CD1c-positive myeloid dendritic cell (primary cell): Measurements from ENCODE around the gene PPP4R1.

Source experiments
- DNase-seq: peaks from one replicate; pipeline ENCODE4 v3.0.0-alpha.2; 2016; ENCODE audit errors: extremely low spot score

Gene PPP4R1

DNA sequence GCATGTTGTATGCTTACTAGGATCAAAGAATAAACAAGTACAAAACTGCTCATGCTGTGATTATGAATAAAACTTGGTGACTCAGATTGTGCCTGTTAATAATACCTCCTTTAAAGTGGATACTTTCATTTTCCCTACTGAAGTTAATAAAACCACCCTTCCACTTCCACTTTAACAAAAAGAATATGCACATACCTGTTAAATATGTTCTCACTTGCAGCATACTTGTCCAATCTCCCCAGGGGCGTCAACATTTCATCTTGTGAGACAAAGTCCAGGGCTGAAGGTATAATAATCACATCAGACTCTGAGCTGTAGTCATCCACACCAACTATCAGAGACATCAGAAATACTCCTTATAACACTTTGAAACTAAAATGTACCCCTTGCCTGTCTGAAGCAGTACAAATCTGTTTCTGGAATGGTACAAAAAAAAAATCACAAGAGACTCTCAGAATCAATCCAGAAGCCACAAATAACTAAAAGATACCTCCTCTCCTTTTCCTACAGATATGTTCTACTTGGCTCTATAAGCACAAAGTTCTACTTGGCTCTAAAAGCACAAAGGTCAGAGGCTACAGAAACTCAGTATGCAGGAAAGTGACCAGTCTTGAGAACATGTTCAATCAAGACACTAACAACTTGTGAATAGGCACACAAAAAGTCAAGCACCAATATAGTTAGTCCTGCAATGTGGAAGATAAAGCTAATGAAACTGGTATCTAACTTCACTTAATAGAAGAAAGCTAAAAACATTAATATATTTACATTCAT, 19.3 kb downstream of the PPP4R1 start:
- DNase-seq, result no peak

GRCh38 chr18:9587924-9588323, 26.4 kb downstream of the PPP4R1 start:
- no peak for DNase-seq

DNA sequence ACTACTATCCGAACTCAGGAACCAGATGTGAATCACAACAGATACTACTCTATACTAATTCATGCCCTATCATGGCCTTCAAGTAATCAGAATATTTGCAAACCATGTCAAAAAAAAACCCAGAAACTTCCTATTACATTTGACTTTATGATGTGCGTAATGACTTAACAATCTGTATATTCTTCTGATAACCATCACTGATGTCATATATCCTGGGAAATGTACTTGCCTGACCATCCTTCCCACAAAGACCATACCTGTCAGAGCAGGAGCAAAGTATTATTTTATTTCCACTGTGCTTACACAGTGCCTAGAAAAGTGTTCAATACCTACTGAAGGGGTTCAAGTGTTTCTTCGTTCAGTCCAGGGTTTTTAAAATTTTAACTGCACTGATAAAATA, 27.5 kb downstream of the PPP4R1 start:
- DNase-seq, result no peak

DNA sequence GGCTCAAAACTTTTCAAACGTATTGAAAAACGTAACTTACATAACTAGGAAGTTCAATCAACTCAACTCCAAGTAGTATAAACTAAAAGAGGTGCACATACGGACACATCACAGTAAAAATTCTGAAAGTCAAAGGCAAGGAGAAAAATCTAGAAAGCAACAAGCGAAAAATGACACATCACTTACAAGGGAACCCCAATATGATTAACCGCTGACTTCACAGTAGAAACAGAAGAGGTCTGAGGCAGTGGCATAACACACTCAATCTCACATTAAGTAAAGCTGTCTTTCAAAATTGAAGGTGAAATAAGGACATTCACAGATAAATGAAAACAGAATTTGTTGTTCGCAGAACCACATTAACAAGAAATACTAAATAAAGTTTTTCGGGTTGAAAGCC, 32.7 kb downstream of the PPP4R1 start:
- DNase-seq, result no peak

DNA sequence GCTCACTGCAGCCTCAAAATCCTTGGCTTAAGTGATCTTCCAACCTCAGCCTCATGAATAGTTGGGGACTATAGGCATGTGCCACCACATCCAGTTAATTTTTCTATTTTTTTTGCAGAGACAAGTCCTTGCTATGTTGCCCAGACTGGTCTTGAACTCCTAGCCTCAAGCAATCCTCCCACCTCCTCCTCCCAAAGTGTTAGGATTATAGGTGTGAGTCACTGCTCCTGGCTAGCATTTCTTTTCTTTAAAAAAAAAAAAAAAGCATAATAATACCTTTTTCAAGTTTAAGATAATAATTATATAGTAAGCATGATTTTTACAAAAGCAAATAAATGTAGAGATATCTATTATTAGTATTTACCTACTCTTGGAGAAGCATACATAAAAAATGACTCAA, 36.1 kb downstream of the PPP4R1 start:
- DNase-seq, result no peak

GRCh38 chr18:9577361-9577760, 37.0 kb downstream of the PPP4R1 start:
- DNase-seq, result no peak

DNA sequence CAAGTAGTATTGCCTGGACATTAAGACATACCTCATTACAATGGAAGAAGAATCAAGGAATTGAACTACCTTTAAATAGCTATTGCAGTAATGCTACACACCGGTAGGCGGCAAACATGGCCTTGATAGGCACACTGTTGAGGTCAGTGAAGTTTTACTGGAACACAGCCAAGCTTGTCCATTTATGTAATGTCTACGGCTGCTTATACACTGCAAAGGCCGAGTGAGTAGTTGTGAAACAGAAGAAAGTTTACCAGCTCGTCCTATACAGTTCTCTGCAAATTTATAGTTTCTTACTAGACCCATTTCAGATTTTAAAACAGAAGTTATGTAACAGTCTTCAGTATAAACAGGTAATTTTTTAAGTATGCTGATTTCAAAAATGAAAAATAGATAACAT, 38.8 kb downstream of the PPP4R1 start:
- DNase-seq, result peak; percentile 85

DNA sequence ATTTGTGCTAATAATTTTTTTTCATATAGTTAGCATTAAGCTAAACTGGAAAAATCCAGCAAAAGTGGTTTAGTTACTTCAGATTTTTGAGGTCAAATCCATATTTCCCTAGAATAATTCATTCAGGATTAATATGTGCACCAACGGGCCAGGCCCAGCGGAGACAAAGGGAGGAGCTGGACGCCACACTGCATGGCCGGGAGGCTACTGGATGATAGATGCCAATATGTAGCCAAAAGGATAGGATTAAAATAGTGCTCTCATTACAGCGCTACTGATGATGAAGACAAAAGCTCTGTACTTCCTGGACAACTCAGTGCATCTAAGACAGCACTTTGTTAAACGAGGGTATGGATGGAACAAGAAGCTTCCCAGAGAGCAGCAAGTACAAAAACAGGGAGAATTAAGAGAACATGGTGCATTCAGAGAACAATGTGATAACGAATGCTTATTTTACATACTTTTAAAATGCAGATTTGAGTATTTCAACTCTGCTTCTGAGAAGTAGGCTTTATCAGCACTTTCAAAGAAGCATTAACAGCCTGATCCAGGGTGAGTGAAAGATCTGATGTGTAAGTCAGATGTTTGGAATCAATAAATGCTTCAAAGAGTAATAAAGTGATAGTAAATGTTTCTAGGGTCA, 39.8 kb downstream of the PPP4R1 start:
- DNase-seq, result no peak

- DNase-seq, result no peak
Measured at GRCh38 chr18:9571546-9571945, 42.8 kb downstream of the PPP4R1 start.

DNA sequence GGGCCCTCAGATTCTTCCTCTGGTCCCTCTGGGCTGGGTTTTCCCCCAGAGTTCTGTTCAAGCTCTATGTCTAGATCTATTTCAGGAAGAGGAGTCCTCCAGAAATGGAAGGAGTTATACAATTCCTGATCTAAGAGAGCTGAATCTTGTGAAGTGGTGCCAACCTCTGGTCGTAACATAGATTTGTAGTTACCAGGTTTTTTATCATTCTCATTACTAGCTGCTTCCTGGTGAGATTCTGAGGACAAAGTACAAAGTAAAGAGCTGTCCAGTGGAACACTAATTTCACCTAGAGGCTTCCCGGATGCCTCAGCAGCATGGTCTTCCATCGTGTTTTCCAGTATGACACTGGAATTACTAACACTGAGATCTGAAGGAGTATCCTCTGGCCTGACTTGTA, 44.1 kb downstream of the PPP4R1 start:
- no peak for DNase-seq

DNA sequence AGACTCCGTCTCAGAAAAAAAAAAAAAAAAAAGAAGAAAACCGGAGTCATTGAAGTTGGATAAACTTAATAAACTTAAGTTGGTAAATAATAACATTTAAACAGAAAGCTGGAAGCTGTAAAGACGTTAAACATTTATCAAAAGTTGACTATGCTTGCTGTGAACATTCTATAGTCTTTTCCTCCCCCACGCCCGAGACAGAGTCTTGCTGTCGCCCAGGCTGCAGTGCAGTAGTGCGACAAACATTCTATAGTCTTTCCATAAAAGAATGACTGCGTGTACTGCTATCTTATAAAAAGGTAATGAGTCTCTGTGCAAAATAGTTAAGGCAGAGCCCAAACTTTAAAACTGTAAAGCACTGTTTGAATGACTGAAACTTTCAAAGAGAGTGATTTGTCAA, 45.2 kb downstream of the PPP4R1 start:
- no peak for DNase-seq

DNA sequence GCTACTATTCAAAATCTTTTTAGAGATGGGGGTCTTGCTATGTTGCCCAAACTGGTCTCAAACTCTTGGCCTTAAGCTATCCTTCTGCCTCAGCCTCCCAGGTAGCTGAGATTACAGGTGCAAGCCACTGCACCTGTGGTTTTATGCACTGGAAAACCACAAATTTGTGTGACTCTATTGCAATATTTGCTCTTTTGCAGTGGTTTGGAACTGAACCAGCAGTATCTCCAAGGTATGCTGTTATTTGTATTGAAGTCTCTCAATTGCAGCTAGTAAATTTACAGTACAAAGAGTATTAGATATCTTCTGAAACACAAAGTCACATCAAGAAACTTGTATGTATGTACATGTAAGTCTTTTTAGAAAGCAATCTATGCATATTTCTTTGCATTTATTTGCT, 46.2 kb downstream of the PPP4R1 start:
- no peak for DNase-seq

DNA sequence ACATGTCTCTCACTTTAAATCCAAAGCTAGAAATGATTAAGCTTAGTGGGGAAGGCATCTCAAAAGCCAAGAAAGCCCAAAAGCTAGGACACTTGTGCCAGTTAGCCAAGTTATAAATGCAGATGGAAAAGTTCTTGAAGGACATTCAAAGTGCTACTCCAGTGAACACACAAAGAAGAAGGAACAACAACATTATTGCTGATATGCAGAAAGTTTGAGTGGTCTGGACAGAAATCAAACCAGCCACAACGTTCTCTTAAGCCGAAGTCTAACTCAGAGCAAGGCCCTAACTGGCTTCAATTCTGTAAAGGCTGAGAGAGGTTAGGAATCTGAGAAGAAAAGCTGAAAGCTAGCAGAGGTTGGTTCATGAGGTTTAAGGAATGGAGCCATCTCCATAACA, 49.0 kb downstream of the PPP4R1 start:
- no peak for DNase-seq

- DNase-seq, result peak; percentile 80
Measured at GRCh38 chr18:9563331-9563730, 51.0 kb downstream of the PPP4R1 start.

DNA sequence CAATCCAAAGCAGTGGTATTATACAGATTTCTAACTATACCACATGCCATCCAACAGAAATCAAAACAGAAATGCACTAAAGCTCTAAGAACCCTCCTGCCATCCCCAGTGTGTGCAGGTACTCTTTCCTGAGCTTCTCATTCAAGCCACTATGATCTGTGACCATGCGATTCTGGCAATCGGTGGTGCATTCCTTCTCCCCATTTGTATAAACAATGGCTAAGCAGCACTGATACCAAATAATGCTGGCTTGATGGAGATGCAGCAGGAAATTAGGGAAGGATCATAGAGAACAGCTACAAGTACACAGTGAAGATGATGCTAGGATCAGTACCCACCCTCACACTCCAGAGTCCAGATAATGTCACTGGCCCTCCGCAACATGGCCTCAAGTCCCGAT, 51.8 kb downstream of the PPP4R1 start:
- no peak for DNase-seq

- peak; percentile 90 for DNase-seq
Measured at GRCh38 chr18:9561759-9562158, 52.6 kb downstream of the PPP4R1 start.

DNA sequence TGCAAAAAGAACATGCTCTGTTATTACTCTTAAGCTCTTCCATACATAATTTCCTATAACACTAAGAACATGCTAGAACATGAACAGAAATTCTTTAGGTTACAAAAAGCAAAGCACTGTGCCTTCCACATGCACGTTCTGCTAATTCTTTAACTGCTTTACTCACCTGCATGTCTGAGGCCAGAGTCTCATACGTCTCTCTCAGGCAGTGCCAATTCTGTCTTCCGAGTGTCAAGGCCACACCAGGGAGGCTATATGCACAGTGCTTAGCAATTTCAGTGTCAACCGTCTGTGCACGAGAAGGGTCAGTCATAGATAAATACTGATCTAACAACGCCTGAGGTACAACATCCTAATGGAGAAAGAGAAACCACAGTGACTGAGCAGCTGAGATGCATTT, 55.1 kb downstream of the PPP4R1 start:
- DNase-seq, result no peak

DNA sequence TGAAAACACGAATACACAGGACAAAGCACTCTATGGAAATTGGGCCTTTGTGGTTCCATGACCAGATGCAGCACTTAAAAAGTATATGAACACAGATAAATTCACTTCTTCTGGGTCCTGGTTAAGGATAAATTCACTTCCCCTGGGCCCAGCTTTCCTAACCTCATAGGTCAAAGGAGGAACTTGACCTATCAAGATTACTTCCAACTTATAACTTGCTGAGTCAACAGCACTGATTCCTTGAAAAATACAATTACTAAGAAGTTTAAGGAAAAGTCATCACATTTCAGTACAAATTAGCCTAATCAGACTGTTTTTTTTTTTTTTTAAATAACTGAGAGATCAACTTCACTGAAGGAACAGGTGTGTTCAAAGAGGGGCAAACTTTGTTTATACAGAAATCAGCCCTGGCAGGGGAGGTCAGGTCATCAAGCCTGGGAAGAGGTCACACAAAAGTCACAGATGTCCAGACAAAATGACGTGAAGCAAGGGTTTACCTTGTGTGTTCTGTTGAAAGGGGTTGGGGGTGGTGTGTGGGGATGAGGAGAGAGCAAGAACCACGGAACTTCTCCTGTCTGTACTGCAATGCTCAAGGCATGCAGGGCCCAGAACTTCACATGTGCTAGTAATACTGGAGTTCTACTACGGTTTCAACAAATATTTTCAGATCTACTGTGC, 55.8 kb downstream of the PPP4R1 start:
- peak; percentile 56 for DNase-seq

DNA sequence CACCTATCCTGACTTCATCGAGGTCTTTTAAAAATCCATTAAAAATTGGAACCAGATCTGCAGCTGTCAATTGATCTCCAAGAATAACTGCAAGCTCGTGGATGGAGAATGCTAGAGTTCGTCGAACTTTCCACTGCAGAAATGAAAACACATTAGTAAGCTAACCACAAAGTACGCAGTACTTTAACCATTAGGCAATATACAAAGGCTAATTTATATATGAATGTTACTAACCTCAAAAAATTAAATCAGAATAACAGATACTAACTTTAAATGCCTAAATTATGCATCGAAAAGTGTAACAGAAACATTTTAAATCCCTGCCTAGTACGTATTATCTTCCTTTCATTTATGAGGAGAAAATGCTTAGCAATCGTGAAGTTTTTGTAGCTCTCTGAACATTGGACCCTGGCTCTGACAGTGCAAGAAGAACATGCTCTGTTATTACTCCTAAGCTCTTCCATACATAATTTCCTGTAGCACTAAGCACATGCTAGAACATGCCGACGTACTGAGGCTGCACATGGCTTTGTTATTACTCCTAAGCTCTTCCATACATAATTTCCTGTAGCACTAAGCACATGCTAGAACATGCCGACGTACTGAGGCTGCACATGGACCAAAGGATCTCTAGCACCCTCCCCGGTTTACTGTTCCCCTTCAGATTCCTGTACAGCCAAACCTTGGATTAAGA, 57.0 kb downstream of the PPP4R1 start:
- DNase-seq, result no peak

- no peak for DNase-seq
Measured at GRCh38 chr18:9552616-9553015, 61.7 kb downstream of the PPP4R1 start.

DNA sequence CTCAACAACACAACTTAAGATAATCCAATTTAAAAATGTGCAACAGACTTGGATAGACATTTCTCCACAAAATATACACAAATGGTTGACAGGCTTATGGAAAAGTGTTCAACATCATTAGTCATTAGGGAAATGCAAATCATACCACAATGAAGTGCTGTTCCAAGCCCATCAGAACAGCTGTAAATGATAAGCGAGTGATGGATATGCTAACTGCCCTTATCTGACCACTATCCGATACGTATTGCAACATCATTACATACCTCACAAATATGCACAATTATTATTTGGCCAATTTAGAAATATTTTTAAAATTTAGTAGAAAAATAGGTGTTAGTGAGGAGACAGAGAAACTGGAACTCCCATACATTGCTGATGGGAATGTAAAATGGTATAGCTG, 62.2 kb downstream of the PPP4R1 start:
- no peak for DNase-seq

- DNase-seq, result no peak
Measured at GRCh38 chr18:9550429-9550828, 63.9 kb downstream of the PPP4R1 start.

DNA sequence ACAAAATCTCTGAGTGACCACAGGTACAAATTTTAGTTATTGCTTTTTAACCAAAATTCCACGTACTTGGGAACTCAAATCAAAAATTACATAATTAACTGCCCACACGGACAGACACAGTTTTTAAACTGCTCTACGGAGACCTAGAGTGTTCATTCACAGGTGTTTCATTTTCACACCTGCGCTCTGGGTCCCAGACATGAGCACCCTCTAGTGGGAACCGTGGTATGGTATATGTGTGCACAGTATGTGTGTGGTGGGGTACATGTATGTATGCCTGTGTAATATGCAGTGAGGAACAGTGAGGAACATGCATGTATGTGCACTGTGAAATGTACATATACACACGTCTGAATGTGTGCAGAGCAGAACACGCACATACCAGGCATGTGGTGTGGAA, 65.0 kb downstream of the PPP4R1 start:
- DNase-seq, result no peak
